Activated gamma-delta T cell (primary cell): ENCODE data around the gene CAMK1G.

ENCODE experiments used
- DNase-seq: peaks from one replicate; lab custom pipeline; 2025; lab: John Stamatoyannopoulos, UW
- total RNA-seq, 2 donors: gene quantifications; one replicate each; lab custom pipeline; 2026; lab: John Stamatoyannopoulos, UW

CAMK1G gene
- total RNA-seq: 0 to 0.09 reads per million in 2 donors

GRCh38 chr1:209583408-209583807 lies at the start of gene CAMK1G:
Gene CAMK1G, plus strand, starts transcription at chr1:209583714. Its CDS starts 11,270 bp downstream, at chr1:209594984.
- DNase-seq: no peak

GRCh38 chr1:209534496-209535250 lies 48.8 kb upstream of the CAMK1G start:
- DNase-seq: no peak

- no peak for DNase-seq
These were observed 46.7 kb upstream of the CAMK1G start for GRCh38 chr1:209536843-209537242.

- no peak for DNase-seq
These were observed 46.0 kb upstream of the CAMK1G start for GRCh38 chr1:209537336-209538114.

GRCh38 chr1:209539576-209539975 lies 43.9 kb upstream of the CAMK1G start:
- no peak for DNase-seq

GRCh38 chr1:209542585-209542984 lies 40.9 kb upstream of the CAMK1G start:
- no peak for DNase-seq

GRCh38 chr1:209544098-209544497 lies 39.4 kb upstream of the CAMK1G start:
- DNase-seq: no peak

- no peak for DNase-seq
These were observed 38.1 kb upstream of the CAMK1G start for GRCh38 chr1:209545423-209545822.

- no peak for DNase-seq
These were observed 37.0 kb upstream of the CAMK1G start for GRCh38 chr1:209546390-209547085.

GRCh38 chr1:209547626-209548025 lies 35.9 kb upstream of the CAMK1G start:
- DNase-seq: no peak

- DNase-seq: no peak
These were observed 33.9 kb upstream of the CAMK1G start for GRCh38 chr1:209549443-209550205.

- no peak for DNase-seq
These were observed 33.0 kb upstream of the CAMK1G start for GRCh38 chr1:209550519-209550918.

GRCh38 chr1:209552406-209553264 lies 30.9 kb upstream of the CAMK1G start:
- DNase-seq: no peak

GRCh38 chr1:209554761-209555611 lies 28.5 kb upstream of the CAMK1G start:
- DNase-seq: no peak

- no peak for DNase-seq
These were observed 27.3 kb upstream of the CAMK1G start for GRCh38 chr1:209556162-209556690.

- no peak for DNase-seq
These were observed 26.3 kb upstream of the CAMK1G start for GRCh38 chr1:209557221-209557620.

GRCh38 chr1:209560529-209560928 lies 23.0 kb upstream of the CAMK1G start:
- DNase-seq: no peak

- no peak for DNase-seq
These were observed 22.6 kb upstream of the CAMK1G start for GRCh38 chr1:209560952-209561351.

GRCh38 chr1:209561532-209561931 lies 22.0 kb upstream of the CAMK1G start:
- no peak for DNase-seq

- no peak for DNase-seq
These were observed 18.7 kb upstream of the CAMK1G start for GRCh38 chr1:209564849-209565248.
